Transverse colon (tissue), 4 donors: ENCODE results near the gene CNKSR1. TPM values are rescaled to one million over a fixed set of nuclear protein-coding genes. Genes with fewer than 3 reads are reported as not detected.
A peak's percentile ranks its signal among the peaks of the same experiment; 100 is the strongest.

Experiments
- DNase-seq: peaks from one replicate; pipeline ENCODE4 v3.0.0-alpha.2; 2019
- H3K27ac ChIP-seq, 4 donors: fragments of 200-600 bp; sonication (generic); 2 replicates each; pipeline ENCODE4 v1.5.1; 2016 to 2018; ENCODE audit warnings: inconsistent platforms in 4 of 4
- H3K27me3 ChIP-seq: fragments of 200-600 bp; sonication (generic); 2 replicates; pipeline ENCODE4 v1.5.1; 2017; ENCODE audit warnings: inconsistent platforms
- H3K36me3 ChIP-seq, 4 donors: fragments of 200-600 bp; sonication (generic); 2 replicates each; pipeline ENCODE4 v1.5.1; 2017 to 2019; ENCODE audit warnings: inconsistent platforms in 4 of 4
- H3K4me1 ChIP-seq, 4 donors: fragments of 200-600 bp; sonication (generic); 2 replicates each; pipeline ENCODE4 v1.5.1; 2017 to 2020; ENCODE audit warnings: inconsistent platforms in 4 of 4
- H3K4me3 ChIP-seq, 4 donors: fragments of 200-600 bp; sonication (generic); 1 replicate in 1 of 4; 2 replicates in 3 of 4; pipeline versions ENCODE4 v1.5.1 to v1.6.1; 2017 to 2019; ENCODE audit warnings: inconsistent platforms in 4 of 4
- H3K9me3 ChIP-seq, 2 donors: fragments of 200-600 bp; sonication (generic); 2 replicates each; pipeline ENCODE4 v1.5.1; 2017 to 2019; ENCODE audit warnings: inconsistent platforms in 2 of 2
- CTCF ChIP-seq, 5 experiments: fragments of 200-600 bp in 3 of 5; fragments of 450-650 bp in 2 of 5; sonication (generic) in 3 of 5; IDR thresholded peaks; 1 replicate in 2 of 5; 2 replicates in 3 of 5; pipeline ENCODE4 v1.5.1; 2016 to 2017; ENCODE audit warnings: antibody characterized with exemption in 5 of 5, inconsistent platforms in 3 of 5, mild to moderate bottlenecking in 2 of 5, moderate library complexity in 1 of 5
- EP300 ChIP-seq: sonication (generic); formaldehyde crosslinking; IDR thresholded peaks from one replicate; pipeline ENCODE4 v1.6.1; 2017; ENCODE audit warnings: antibody characterized with exemption, low read depth
- POLR2A ChIP-seq: fragments of 450-650 bp; IDR thresholded peaks from one replicate; pipeline ENCODE4 v1.6.1; 2016; ENCODE audit warnings: antibody characterized with exemption, mild to moderate bottlenecking, moderate library complexity
- POLR2AphosphoS5 ChIP-seq, 3 donors: sonication (generic); formaldehyde crosslinking; IDR thresholded peaks; one replicate each; pipeline ENCODE4 v1.6.1; 2016; ENCODE audit warnings: antibody characterized with exemption in 3 of 3
- WGBS, 2 donors: methylation state at CpG; one replicate each; pipeline ENCODE4 v1.1.5; 2018; ENCODE audit warnings: low coverage in 1 of 2; 5-methylcytosine and 5-hydroxymethylcytosine counted together
- in situ Hi-C, 4 donors: fragments of 200-750 bp; cut with MboI; loops; one replicate each; pipeline versions ENCODE4 v1.15.0 to v1.15.1; 2017; ENCODE audit warnings: low sequenced_read_pairs in 3 of 4, low pct_ligation_motif_present in 1 of 4, low pct_unique_long_range_greater_than_20kb in 1 of 4
- intact Hi-C: fragments of 100-400 bp; cut with DNase I; formaldehyde crosslinking; loops from one replicate; pipeline ENCODE4 v1.15.1; 2023; ENCODE audit warnings: low total_unique reads
- total RNA-seq, 4 donors: library from RNA; depleted of rRNA; stranded (reverse); fragments of >200 nt; gene quantifications; one replicate each; pipeline ENCODE4 v1.1.0, GENCODE V29; 2016

CNKSR1 gene
- total RNA-seq, 4 donors from 2014 or later: 53.5 to 187 (median 74.4) TPM

- peak; percentile 99 for DNase-seq
- intact Hi-C loops: no loop called here
- TF ChIP-seq EP300: no peak
- TF ChIP-seq CTCF (IDR thresholded peaks at IDR 0.05): peak; percentile 69 to 93 (median 80)
- TF ChIP-seq POLR2AphosphoS5 (IDR thresholded peaks at IDR 0.05): peak; percentile 91 to 96 (median 92)
- peak; percentile 92 for TF ChIP-seq POLR2A
- H3K4me1 ChIP-seq: peaks cover 0 to 21% (median 10%) of the 10 kb centered on the region in 4 donors
- no peaks in the 10 kb centered on the region for H3K27me3 ChIP-seq
- H3K4me3 ChIP-seq: peak within 1 kb of the TSS; percentile 45 to 69 (median 60)
- H3K9me3 ChIP-seq: no peaks in the 10 kb centered on the region
- H3K36me3 ChIP-seq: no peaks in the 10 kb centered on the region
- 1% methylated on average over 72 of the region's 73 CpGs; no CpG with 5 or more reads in 1 of the 2 donors for WGBS, 2 donors
- in situ Hi-C loops: no loop called here
- peak within 1 kb of the TSS; percentile 89 to 97 (median 93) for H3K27ac ChIP-seq
These were observed 56.8 kb downstream of the CNKSR1 start, which contains the start of gene CEP85 for GRCh38 chr1:26233903-26234643. Gene CEP85, plus strand, starts transcription at chr1:26234200. Its CDS starts 5,584 bp downstream, at chr1:26239784.

GRCh38 chr1:26234644-26235370, 57.5 kb downstream of the CNKSR1 start:
- H3K36me3 ChIP-seq: no peaks in the 10 kb centered on the region
- H3K27me3 ChIP-seq: no peaks in the 10 kb centered on the region
- intact Hi-C loops: no loop called here
- in situ Hi-C loops: no loop called here
- peaks cover 0 to 21% (median 10%) of the 10 kb centered on the region in 4 donors for H3K4me1 ChIP-seq
- DNase-seq: peak; percentile 20
- H3K4me3 ChIP-seq: peak overlapping the region; percentile 45 to 69 (median 60)
- 2 to 10% methylated on average over 3 to 30 of the region's 30 CpGs for WGBS, 2 donors
- TF ChIP-seq POLR2A (no peak), POLR2AphosphoS5 (IDR thresholded peaks at IDR 0.05) (no peak), CTCF (IDR thresholded peaks at IDR 0.05) (no peak), EP300 (no peak)
- peak overlapping the region; percentile 89 to 97 (median 93) for H3K27ac ChIP-seq
- no peaks in the 10 kb centered on the region for H3K9me3 ChIP-seq

- intact Hi-C loops (no loop called here), in situ Hi-C loops (no loop called here)
- no peak for DNase-seq
- peaks cover 0 to 21% (median 10%) of the 10 kb centered on the region in 4 donors for H3K4me1 ChIP-seq
- no peaks in the 10 kb centered on the region for H3K36me3 ChIP-seq
- H3K9me3 ChIP-seq: no peaks in the 10 kb centered on the region
- H3K27me3 ChIP-seq: no peaks in the 10 kb centered on the region
- H3K27ac ChIP-seq: no peak overlapping the region
- WGBS, 2 donors: 71 to 84% methylated on average over 6 of the region's 6 CpGs
- H3K4me3 ChIP-seq: no peak overlapping the region
- TF ChIP-seq POLR2A: no peak
- no peak for TF ChIP-seq EP300
- no peak for TF ChIP-seq POLR2AphosphoS5 (IDR thresholded peaks at IDR 0.05)
- TF ChIP-seq CTCF (IDR thresholded peaks at IDR 0.05): no peak
These were observed 60.1 kb downstream of the CNKSR1 start for GRCh38 chr1:26237230-26237966.

Other genes with a start within 250 kb of the CNKSR1 start
- 10 to 100 TPM; 23.1 to 60.1 (median 38.8) TPM for gene PAFAH2, start 179.4 kb upstream of the CNKSR1 start, total RNA-seq
- gene EXTL1, start 155.7 kb upstream of the CNKSR1 start, total RNA-seq: under 1 TPM in 2 of 4 donors, not detected in 2; 0.16 to 0.41 TPM
- gene SLC30A2, start 131.4 kb upstream of the CNKSR1 start, total RNA-seq: under 1 TPM in 1 of 4 donors, not detected in 3; 0.14 TPM
- gene TRIM63, start 109.9 kb upstream of the CNKSR1 start, total RNA-seq: 1 to 10 TPM in 1 of 4 donors, under 1 TPM in 1, not detected in 2; 0.32 to 1.8 TPM
- gene PDIK1L, start 65.7 kb upstream of the CNKSR1 start, total RNA-seq: 10 to 100 TPM in 2 of 4 donors, 1 to 10 TPM in 2; 4.0 to 15.6 (median 9.8) TPM
- gene FAM110D, start 18.4 kb upstream of the CNKSR1 start, total RNA-seq: 1 to 10 TPM in 3 of 4 donors, under 1 TPM in 1; 0.82 to 9.4 (median 2.9) TPM
- gene C1orf232, start 8.5 kb upstream of the CNKSR1 start, total RNA-seq: not detected
- gene ZNF593, start 7.6 kb upstream of the CNKSR1 start, total RNA-seq: 10 to 100 TPM in 3 of 4 donors, not detected in 1; 18.7 to 27.2 (median 26.9) TPM
- gene ZNF593OS, start 5.7 kb upstream of the CNKSR1 start, total RNA-seq: not detected
- gene CATSPER4, start 13.1 kb downstream of the CNKSR1 start, total RNA-seq: not detected
- 10 to 100 TPM in 3 of 4 donors, 1 to 10 TPM in 1; 8.6 to 73.8 (median 13.6) TPM for gene CEP85, start 56.7 kb downstream of the CNKSR1 start, total RNA-seq
- 100 to 1,000 TPM; 134 to 314 (median 215) TPM for gene SH3BGRL3, start 102.6 kb downstream of the CNKSR1 start, total RNA-seq
- gene UBXN11, start 129.1 kb downstream of the CNKSR1 start, total RNA-seq: 10 to 100 TPM in 2 of 4 donors, 1 to 10 TPM in 2; 4.9 to 17.9 (median 12.0) TPM
- 10 to 100 TPM in 2 of 4 donors, 1 to 10 TPM in 1, not detected in 1; 5.3 to 56.1 (median 21.1) TPM for gene CD52, start 140.5 kb downstream of the CNKSR1 start, total RNA-seq
- gene CRYBG2, start 176.6 kb downstream of the CNKSR1 start, total RNA-seq: 10 to 100 TPM in 3 of 4 donors, 1 to 10 TPM in 1; 2.8 to 41.9 (median 22.3) TPM
- not detected for gene ZNF683, start 195.3 kb downstream of the CNKSR1 start, total RNA-seq
- not detected for gene LIN28A, start 233.3 kb downstream of the CNKSR1 start, total RNA-seq